ENCODE results near the gene NDUFAF2. TPM values are rescaled to one million over a fixed set of nuclear protein-coding genes. Genes with fewer than 3 reads are reported as not detected.

The NDUFAF2 gene
- total and polyA plus RNA-seq, 2 of the 13 experiments (the other 11 are each of a cell fraction or from before 2014, with no cell fraction given): 34.0 to 78.4 TPM

DNA sequence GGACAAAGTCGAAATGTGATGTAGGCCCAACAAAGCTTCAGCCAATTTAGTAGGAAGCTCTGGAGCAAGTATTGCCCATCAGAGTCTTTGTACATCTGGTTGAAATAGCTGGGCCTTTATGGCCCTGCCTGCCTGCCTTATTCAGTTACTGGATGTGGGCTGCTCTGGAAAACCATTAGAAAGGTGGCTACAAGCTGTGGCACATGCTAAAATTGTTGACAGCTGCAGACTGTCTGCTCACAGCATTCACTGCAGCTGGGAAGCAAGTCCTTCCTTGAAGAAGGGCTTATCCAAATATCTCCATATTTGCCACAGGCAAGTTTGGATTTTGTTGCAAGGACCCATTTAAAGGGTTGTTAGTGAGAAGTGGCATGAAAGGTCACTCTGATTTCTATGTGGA is 192.8 kb downstream of the NDUFAF2 start:
- Histone ChIP-seq H2AFZ (ENCODE audit: low read length) (no peak overlapping the region), H3K36me3 (replicated peaks in 1 of 2; ENCODE audit: control insufficient read depth in 1 of 2, insufficient read depth in 2 of 2, low read length in 2 of 2) (no peaks in the 10 kb centered on the region), H4K20me1 (ENCODE audit: insufficient read depth, low read length) (no peaks in the 10 kb centered on the region), H3K9ac (ENCODE audit: insufficient read depth, low read depth, low read length) (no peak overlapping the region), H3K4me2 (ENCODE audit: low read depth, low read length) (no peak overlapping the region), H3K4me3 (replicated peaks in 1 of 3; ENCODE audit: insufficient read depth in 1 of 3, low read depth in 2 of 3, low read length in 3 of 3) (no peak overlapping the region), H3K79me2 (ENCODE audit: insufficient read depth, low read length) (no peaks in the 10 kb centered on the region), H3K9me3 (ENCODE audit: low read length) (no peaks in the 10 kb centered on the region), H3K27ac (ENCODE audit: extremely low read length, insufficient read depth, low read length) (no peak overlapping the region), H3K27me3 (ENCODE audit: control insufficient read depth in 1 of 2, insufficient read depth in 2 of 2, low read length in 2 of 2) (no peaks in the 10 kb centered on the region), H3K4me1 (ENCODE audit: insufficient read depth, low read length) (no peaks in the 10 kb centered on the region)
- WGBS (ENCODE audit: low lambda C conversion rate): 100% methylated on average over 1 of the region's 1 CpG
- POLR2A ChIA-PET: no interaction called here
- ATAC-seq (no peak), DNase-seq (ENCODE audit: low spot score) (no peak), FAIRE-seq (no peak)
- CTCF ChIA-PET (ENCODE audit: low intra/inter-chr PET ratio, low total read pairs): no interaction called here
- intact Hi-C loops (cut with micrococcal nuclease; ENCODE audit: unreplicated experiment): no loop called here
- TF ChIP-seq FOXK1 (CRISPR knock-in tag; IDR thresholded peaks at IDR 0.05; ENCODE audit: borderline replicate concordance, low read depth) (no peak), NFIB (CRISPR knock-in tag; IDR thresholded peaks at IDR 0.05; ENCODE audit: borderline replicate concordance) (no peak), ZNF446 (CRISPR knock-in tag; IDR thresholded peaks at IDR 0.05) (no peak), ZNF841 (CRISPR knock-in tag; IDR thresholded peaks at IDR 0.05; ENCODE audit: borderline replicate concordance) (no peak), U2AF2 (IDR thresholded peaks at IDR 0.05; ENCODE audit: low read depth, low read length) (no peak), ZNF598 (CRISPR knock-in tag; IDR thresholded peaks at IDR 0.05; ENCODE audit: borderline replicate concordance) (no peak), TOE1 (CRISPR knock-in tag; IDR thresholded peaks at IDR 0.05) (no peak), KLF15 (CRISPR knock-in tag; IDR thresholded peaks at IDR 0.05; ENCODE audit: borderline replicate concordance) (no peak), ZNF564 (CRISPR knock-in tag; IDR thresholded peaks at IDR 0.05) (no peak), ZNF607 (CRISPR knock-in tag; IDR thresholded peaks at IDR 0.05; ENCODE audit: borderline replicate concordance) (no peak), FOXO1 (CRISPR knock-in tag; IDR thresholded peaks at IDR 0.05) (no peak), NFYC (CRISPR knock-in tag; IDR thresholded peaks at IDR 0.05) (no peak), HNRNPUL1 (IDR thresholded peaks at IDR 0.05; ENCODE audit: low read depth, low read length) (no peak), ZFP37 (CRISPR knock-in tag; IDR thresholded peaks at IDR 0.05; ENCODE audit: borderline replicate concordance) (no peak), JUND (CRISPR knock-in tag; IDR thresholded peaks at IDR 0.05) (no peak), EEA1 (CRISPR knock-in tag; IDR thresholded peaks at IDR 0.05; ENCODE audit: borderline replicate concordance) (no peak)
- TF ChIP-seq, protein P1, sequence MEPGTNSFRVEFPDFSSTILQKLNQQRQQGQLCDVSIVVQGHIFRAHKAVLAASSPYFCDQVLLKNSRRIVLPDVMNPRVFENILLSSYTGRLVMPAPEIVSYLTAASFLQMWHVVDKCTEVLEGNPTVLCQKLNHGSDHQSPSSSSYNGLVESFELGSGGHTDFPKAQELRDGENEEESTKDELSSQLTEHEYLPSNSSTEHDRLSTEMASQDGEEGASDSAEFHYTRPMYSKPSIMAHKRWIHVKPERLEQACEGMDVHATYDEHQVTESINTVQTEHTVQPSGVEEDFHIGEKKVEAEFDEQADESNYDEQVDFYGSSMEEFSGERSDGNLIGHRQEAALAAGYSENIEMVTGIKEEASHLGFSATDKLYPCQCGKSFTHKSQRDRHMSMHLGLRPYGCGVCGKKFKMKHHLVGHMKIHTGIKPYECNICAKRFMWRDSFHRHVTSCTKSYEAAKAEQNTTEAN (CRISPR knock-in tag; conservative IDR thresholded peaks at IDR 0.05): no peak
- TF ChIP-seq, protein P2, sequence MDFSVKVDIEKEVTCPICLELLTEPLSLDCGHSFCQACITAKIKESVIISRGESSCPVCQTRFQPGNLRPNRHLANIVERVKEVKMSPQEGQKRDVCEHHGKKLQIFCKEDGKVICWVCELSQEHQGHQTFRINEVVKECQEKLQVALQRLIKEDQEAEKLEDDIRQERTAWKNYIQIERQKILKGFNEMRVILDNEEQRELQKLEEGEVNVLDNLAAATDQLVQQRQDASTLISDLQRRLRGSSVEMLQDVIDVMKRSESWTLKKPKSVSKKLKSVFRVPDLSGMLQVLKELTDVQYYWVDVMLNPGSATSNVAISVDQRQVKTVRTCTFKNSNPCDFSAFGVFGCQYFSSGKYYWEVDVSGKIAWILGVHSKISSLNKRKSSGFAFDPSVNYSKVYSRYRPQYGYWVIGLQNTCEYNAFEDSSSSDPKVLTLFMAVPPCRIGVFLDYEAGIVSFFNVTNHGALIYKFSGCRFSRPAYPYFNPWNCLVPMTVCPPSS (IDR thresholded peaks at IDR 0.05): no peak
- TF ChIP-seq, protein P3, sequence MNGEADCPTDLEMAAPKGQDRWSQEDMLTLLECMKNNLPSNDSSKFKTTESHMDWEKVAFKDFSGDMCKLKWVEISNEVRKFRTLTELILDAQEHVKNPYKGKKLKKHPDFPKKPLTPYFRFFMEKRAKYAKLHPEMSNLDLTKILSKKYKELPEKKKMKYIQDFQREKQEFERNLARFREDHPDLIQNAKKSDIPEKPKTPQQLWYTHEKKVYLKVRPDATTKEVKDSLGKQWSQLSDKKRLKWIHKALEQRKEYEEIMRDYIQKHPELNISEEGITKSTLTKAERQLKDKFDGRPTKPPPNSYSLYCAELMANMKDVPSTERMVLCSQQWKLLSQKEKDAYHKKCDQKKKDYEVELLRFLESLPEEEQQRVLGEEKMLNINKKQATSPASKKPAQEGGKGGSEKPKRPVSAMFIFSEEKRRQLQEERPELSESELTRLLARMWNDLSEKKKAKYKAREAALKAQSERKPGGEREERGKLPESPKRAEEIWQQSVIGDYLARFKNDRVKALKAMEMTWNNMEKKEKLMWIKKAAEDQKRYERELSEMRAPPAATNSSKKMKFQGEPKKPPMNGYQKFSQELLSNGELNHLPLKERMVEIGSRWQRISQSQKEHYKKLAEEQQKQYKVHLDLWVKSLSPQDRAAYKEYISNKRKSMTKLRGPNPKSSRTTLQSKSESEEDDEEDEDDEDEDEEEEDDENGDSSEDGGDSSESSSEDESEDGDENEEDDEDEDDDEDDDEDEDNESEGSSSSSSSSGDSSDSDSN (CRISPR knock-in tag; IDR thresholded peaks at IDR 0.05): no peak
- TF ChIP-seq, protein P4, sequence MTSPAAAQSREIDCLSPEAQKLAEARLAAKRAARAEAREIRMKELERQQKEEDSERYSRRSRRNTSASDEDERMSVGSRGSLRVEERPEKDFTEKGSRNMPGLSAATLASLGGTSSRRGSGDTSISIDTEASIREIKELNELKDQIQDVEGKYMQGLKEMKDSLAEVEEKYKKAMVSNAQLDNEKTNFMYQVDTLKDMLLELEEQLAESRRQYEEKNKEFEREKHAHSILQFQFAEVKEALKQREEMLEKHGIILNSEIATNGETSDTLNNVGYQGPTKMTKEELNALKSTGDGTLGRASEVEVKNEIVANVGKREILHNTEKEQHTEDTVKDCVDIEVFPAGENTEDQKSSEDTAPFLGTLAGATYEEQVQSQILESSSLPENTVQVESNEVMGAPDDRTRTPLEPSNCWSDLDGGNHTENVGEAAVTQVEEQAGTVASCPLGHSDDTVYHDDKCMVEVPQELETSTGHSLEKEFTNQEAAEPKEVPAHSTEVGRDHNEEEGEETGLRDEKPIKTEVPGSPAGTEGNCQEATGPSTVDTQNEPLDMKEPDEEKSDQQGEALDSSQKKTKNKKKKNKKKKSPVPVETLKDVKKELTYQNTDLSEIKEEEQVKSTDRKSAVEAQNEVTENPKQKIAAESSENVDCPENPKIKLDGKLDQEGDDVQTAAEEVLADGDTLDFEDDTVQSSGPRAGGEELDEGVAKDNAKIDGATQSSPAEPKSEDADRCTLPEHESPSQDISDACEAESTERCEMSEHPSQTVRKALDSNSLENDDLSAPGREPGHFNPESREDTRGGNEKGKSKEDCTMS (CRISPR knock-in tag; conservative IDR thresholded peaks at IDR 0.05): no peak
- in situ Hi-C loops (cut with HindIII; ENCODE audit: extremely low pct_ligation_motif_present, low pct_unique_long_range_greater_than_20kb): no loop called here
- no TSS peak for BruUV-seq (replicated peaks)
